Measurements from ENCODE around the gene TRIP4. TPM values are rescaled to one million over a fixed set of nuclear protein-coding genes. Genes with fewer than 3 reads are reported as not detected.

TRIP4 gene
- total RNA-seq, 4 donors from 2014 or later: 9.9 to 13.2 (median 11.8) TPM

GRCh38 chr15:64503640-64504039, 116.0 kb downstream of the TRIP4 start:
- TF ChIP-seq EP300 (IDR thresholded peaks at IDR 0.05) (no peak), POLR2A (IDR thresholded peaks at IDR 0.05; ENCODE audit: low read depth) (no peak), POLR2AphosphoS5 (IDR thresholded peaks at IDR 0.05) (no peak), CTCF (IDR thresholded peaks at IDR 0.05) (no peak)
- DNase-seq (ENCODE audit: extremely low spot score): no peak
- no peaks in the 10 kb centered on the region for H3K27me3 ChIP-seq
- peaks cover 43 to 97% (median 77%) of the 10 kb centered on the region in 4 donors for H3K4me1 ChIP-seq
- H3K4me3 ChIP-seq: peak overlapping the region in 2 of 4 donors; percentile 7 to 19
- H3K9me3 ChIP-seq: no peaks in the 10 kb centered on the region
- WGBS: 24% methylated on average over 1 of the region's 1 CpG
- H3K36me3 ChIP-seq: peaks cover 9 to 29% (median 12%) of the 10 kb centered on the region in 4 donors
- peak overlapping the region; percentile 63 to 75 (median 72) for H3K27ac ChIP-seq (replicated peaks in 1 of 4)
- intact Hi-C loops (cut with DNase I): no loop called here

Small RNA genes lying within 50 kb of the gene (small RNA-seq; reads per million reads assigned to genes)
- gene RF00019: 0 reads per million in 3 donors
- gene RF00554: 0 reads per million in 3 donors

Other genes with a start within 250 kb of the TRIP4 start
- under 1 TPM in 3 of 4 donors, not detected in 1; 0.19 to 0.42 (median 0.33) TPM for gene SNX22, start 236.1 kb upstream of the TRIP4 start, total RNA-seq
- 100 to 1,000 TPM; 110 to 227 (median 214) TPM for gene PPIB, start 224.8 kb upstream of the TRIP4 start, total RNA-seq
- gene CSNK1G1, start 31.7 kb upstream of the TRIP4 start, total RNA-seq: 10 to 100 TPM in 2 of 4 donors, 1 to 10 TPM in 2; 9.1 to 11.2 (median 10.1) TPM
- gene PCLAF, start 6.4 kb upstream of the TRIP4 start, total RNA-seq: not detected
- 10 to 100 TPM; 38.3 to 53.7 (median 45.3) TPM for gene ZNF609, start 72.7 kb downstream of the TRIP4 start, total RNA-seq

All from esophagus muscularis mucosa (tissue), 4 donors.